NCI-H2196 (cell line): Measurements from ENCODE around the gene TMC5.
"Not testable (repeated sequence)": the region's sequence is repeated elsewhere in the genome, so short reads cannot be mapped to it uniquely, and the experiment has no call there.

Experiments used
- DNase-seq: peaks from one replicate; lab custom pipeline; 2025; ENCODE audit not compliant: unreplicated experiment; lab: John Stamatoyannopoulos, UW

The TMC5 gene

DNA sequence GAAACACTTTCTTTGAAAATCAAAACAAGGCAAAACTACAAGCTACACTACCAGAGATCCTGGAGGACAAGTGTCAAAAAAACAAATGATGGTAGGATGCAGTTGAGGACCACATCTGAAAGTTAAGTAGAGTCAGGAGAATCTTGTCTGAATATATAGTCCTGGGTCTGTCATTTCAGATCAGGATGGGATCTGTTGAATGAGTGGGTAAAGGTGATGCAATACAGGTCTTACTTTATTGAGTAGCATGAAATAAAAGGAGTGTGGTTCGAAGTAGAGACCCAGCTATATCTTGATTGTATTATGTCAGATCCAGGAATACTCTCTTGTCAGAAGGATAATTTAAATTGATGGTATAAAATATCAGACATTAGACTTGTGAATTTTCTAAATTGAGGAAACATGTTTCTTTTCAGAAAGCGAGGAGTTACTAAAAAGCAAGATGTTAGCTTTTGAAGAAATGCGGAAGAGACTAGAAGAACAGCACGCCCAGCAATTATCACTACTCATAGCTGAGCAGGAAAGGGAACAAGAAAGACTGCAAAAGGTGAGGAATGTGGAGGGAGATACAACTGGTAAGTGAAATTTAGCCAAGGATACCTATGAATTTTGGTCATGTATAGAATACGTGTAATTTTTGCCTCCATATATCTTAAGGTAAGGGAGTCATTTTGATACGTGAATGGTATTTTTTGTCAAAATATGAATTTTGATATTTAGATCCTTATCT is 122.7 kb downstream of the TMC5 start:
- no peak for DNase-seq

DNA sequence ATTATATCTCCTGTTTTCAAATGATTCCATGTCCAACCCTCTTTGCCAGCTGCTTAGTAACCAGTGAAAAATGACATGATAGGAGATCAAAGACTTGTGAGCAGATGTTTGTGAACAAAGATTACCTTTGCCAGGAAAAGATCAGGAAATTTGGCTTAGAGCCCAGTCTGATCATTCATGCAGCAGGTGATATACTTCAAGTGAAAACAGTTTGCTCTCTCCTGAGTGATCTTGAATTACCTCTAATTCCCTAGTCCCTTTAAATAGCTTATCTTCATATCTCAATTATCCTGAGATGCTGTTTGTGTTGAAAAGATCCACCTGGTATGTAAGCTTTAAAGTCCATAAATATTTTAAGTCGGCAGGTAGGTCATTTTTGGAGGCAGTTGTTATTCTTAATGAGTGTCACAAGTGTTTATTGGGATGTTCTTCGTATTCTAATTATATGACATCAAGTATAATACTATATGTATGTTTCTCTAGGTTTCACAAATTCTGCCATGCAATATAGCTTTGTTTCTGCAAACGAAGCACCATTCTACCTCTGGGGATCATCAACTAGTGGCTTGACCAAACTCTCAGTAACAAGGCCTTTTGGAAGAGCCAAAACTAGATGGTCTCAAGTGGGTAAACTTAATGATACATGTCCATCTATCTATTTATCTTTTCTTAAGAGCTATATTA is 124.6 kb downstream of the TMC5 start:
- peak; percentile 96 for DNase-seq

DNA sequence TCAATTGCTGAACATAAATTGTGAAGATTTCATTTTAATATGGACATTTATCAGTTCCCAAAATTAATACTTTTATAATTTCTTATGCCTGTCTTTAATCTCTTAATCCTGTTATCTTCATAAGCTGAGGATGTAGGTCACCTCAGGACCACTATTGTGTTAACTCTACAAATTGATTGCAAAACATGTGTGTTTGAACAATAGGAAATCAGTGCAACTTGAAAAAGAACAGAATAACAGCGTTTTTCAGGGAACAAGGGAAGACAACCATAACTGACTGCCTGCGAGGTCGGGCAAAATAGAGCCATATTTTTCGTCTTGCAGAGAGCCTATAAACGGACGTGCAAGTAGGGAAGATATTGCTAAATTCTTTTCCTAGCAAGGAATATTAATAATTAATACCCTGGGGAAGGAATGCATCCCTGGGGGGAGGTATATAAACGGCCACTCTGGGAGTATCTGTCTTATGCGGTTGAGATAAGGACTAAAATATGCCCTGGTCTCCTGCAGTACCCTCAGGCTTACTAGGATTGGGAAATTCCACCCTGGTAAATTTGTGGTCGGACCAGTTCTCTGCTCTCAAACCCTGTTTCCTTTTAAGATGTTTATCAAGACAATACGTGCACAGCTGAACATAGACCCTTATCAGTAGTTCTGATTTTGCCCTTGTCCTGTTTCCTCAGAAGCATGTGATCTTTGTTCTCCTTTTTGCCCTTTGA is 125.8 kb downstream of the TMC5 start:
- DNase-seq: not testable (repeated sequence)

DNA sequence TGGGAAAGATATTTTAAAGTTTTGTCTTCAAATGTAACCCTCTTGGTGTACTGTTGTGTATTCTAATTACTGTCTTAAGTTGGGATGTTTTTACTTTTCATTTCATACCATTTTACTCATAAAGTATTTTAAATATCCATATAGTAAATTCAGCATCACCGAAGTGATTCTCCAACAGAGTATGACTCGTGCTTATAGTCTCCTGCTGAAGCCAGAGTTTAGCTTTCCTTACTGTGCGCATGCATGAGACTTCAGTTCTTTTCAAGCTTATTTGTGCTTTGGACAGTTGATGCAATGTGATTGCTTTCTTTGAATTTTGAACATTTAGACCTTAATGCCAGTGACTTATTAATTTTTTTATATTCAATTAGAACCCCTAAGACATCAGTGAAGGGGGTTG is 130.5 kb downstream of the TMC5 start:
- no peak for DNase-seq
